Activated T-cell treated with anti-CD3 and anti-CD28 coated beads, Interleukin-2, amount 50 U/mL, for 24 hours (primary cell): ENCODE results near the gene ZNF761.
"Not testable (repeated sequence)": the region's sequence is repeated elsewhere in the genome, so short reads cannot be mapped to it uniquely, and the experiment has no call there.

Experiments
- DNase-seq: peaks from one replicate; pipeline ENCODE4 v3.0.0-alpha.2; 2020
- H3K27ac Mint-ChIP-seq: 2 replicates; pipeline ENCODE4 v1.8.0; 2020; ENCODE audit warnings: mild to moderate bottlenecking, mixed read lengths
- H3K27me3 Mint-ChIP-seq: 2 replicates; pipeline ENCODE4 v1.8.0; 2020; ENCODE audit warnings: mixed read lengths
- H3K36me3 Mint-ChIP-seq: 2 replicates; pipeline ENCODE4 v1.8.0; 2020; ENCODE audit warnings: low read depth, mixed read lengths
- H3K4me1 Mint-ChIP-seq: 2 replicates; pipeline ENCODE4 v1.8.0; 2020; ENCODE audit warnings: low read depth, mixed read lengths
- H3K4me3 Mint-ChIP-seq: 2 replicates; pipeline ENCODE4 v1.8.0; 2020; ENCODE audit warnings: mild to moderate bottlenecking, moderate library complexity, mixed read lengths
- H3K9me3 Mint-ChIP-seq: 2 replicates; pipeline ENCODE4 v1.8.0; 2020; ENCODE audit warnings: mixed read lengths

Gene ZNF761

GRCh38 chr19:53423074-53423473, 8.7 kb upstream of the ZNF761 start:
- H3K9me3 Mint-ChIP-seq, H3K4me3 Mint-ChIP-seq, H3K4me1 Mint-ChIP-seq, H3K36me3 Mint-ChIP-seq, H3K27me3 Mint-ChIP-seq, DNase-seq, H3K27ac Mint-ChIP-seq: not testable (repeated sequence)

GRCh38 chr19:53423680-53424079, 8.1 kb upstream of the ZNF761 start:
- DNase-seq, H3K4me1 Mint-ChIP-seq, H3K36me3 Mint-ChIP-seq, H3K27ac Mint-ChIP-seq, H3K27me3 Mint-ChIP-seq, H3K4me3 Mint-ChIP-seq, H3K9me3 Mint-ChIP-seq: not testable (repeated sequence)

- Mint-ChIP-seq H3K9me3 (no peaks in the 10 kb centered on the region), H3K4me1 (peaks cover 2% of the 10 kb centered on the region), H3K27ac (no peak overlapping the region), H3K27me3 (no peaks in the 10 kb centered on the region), H3K4me3 (no peak overlapping the region), H3K36me3 (no peaks in the 10 kb centered on the region)
- peak; percentile 74 for DNase-seq
Observed at GRCh38 chr19:53424968-53425597, 6.7 kb upstream of the ZNF761 start.

- Mint-ChIP-seq H3K4me3 (peak overlapping the region; percentile 95), H3K27me3 (no peaks in the 10 kb centered on the region), H3K4me1 (peaks cover 36% of the 10 kb centered on the region), H3K36me3 (peaks cover 54% of the 10 kb centered on the region), H3K9me3 (peaks cover 19% of the 10 kb centered on the region), H3K27ac (peak overlapping the region; percentile 95)
- peak; percentile 60 for DNase-seq
Observed at GRCh38 chr19:53432088-53432661, 391 bp downstream of the ZNF761 start.

GRCh38 chr19:53443809-53444208, 12.0 kb downstream of the ZNF761 start:
- not testable (repeated sequence) for H3K4me1 Mint-ChIP-seq, H3K4me3 Mint-ChIP-seq, H3K27ac Mint-ChIP-seq, DNase-seq, H3K27me3 Mint-ChIP-seq
- Mint-ChIP-seq H3K9me3 (peaks cover 43% of the 10 kb centered on the region), H3K36me3 (peaks cover 98% of the 10 kb centered on the region)

GRCh38 chr19:53447196-53447595, 15.4 kb downstream of the ZNF761 start:
- not testable (repeated sequence) for H3K4me3 Mint-ChIP-seq, H3K4me1 Mint-ChIP-seq, DNase-seq, H3K27me3 Mint-ChIP-seq, H3K27ac Mint-ChIP-seq
- H3K9me3 Mint-ChIP-seq, result peaks cover 52% of the 10 kb centered on the region
- H3K36me3 Mint-ChIP-seq, result peaks cover 98% of the 10 kb centered on the region

GRCh38 chr19:53455828-53456227, 24.0 kb downstream of the ZNF761 start:
- no peaks in the 10 kb centered on the region for H3K4me1 Mint-ChIP-seq
- H3K36me3 Mint-ChIP-seq, result peaks cover 90% of the 10 kb centered on the region
- H3K27ac Mint-ChIP-seq, result no peak overlapping the region
- DNase-seq, result no peak
- H3K4me3 Mint-ChIP-seq, result no peak overlapping the region
- no peaks in the 10 kb centered on the region for H3K27me3 Mint-ChIP-seq
- peaks cover 66% of the 10 kb centered on the region for H3K9me3 Mint-ChIP-seq

GRCh38 chr19:53460131-53460721, 28.4 kb downstream of the ZNF761 start:
- H3K4me1 Mint-ChIP-seq, H3K4me3 Mint-ChIP-seq, DNase-seq, H3K27ac Mint-ChIP-seq: not testable (repeated sequence)
- Mint-ChIP-seq H3K36me3 (peaks cover 61% of the 10 kb centered on the region), H3K27me3 (peaks cover 24% of the 10 kb centered on the region), H3K9me3 (peaks cover 66% of the 10 kb centered on the region)

- no peak for DNase-seq
- Mint-ChIP-seq H3K27ac (no peak overlapping the region), H3K9me3 (peaks cover 57% of the 10 kb centered on the region), H3K36me3 (peaks cover 47% of the 10 kb centered on the region), H3K27me3 (peaks cover 35% of the 10 kb centered on the region), H3K4me3 (no peak overlapping the region), H3K4me1 (peaks cover 5% of the 10 kb centered on the region)
Observed at GRCh38 chr19:53461866-53462265, 30.1 kb downstream of the ZNF761 start.

- peaks cover 52% of the 10 kb centered on the region for H3K9me3 Mint-ChIP-seq
- H3K4me1 Mint-ChIP-seq, result peaks cover 10% of the 10 kb centered on the region
- H3K27me3 Mint-ChIP-seq, result peaks cover 35% of the 10 kb centered on the region
- no peak overlapping the region for H3K27ac Mint-ChIP-seq
- H3K36me3 Mint-ChIP-seq, result peaks cover 43% of the 10 kb centered on the region
- DNase-seq, result no peak
- H3K4me3 Mint-ChIP-seq, result no peak overlapping the region
Observed at GRCh38 chr19:53462861-53463260, 31.1 kb downstream of the ZNF761 start.

GRCh38 chr19:53463263-53463662, 31.5 kb downstream of the ZNF761 start:
- H3K4me3 Mint-ChIP-seq, result no peak overlapping the region
- H3K36me3 Mint-ChIP-seq, result peaks cover 43% of the 10 kb centered on the region
- peaks cover 35% of the 10 kb centered on the region for H3K27me3 Mint-ChIP-seq
- peaks cover 13% of the 10 kb centered on the region for H3K4me1 Mint-ChIP-seq
- H3K9me3 Mint-ChIP-seq, result peaks cover 50% of the 10 kb centered on the region
- no peak for DNase-seq
- no peak overlapping the region for H3K27ac Mint-ChIP-seq

GRCh38 chr19:53466726-53467484, 35.1 kb downstream of the ZNF761 start:
- Mint-ChIP-seq H3K36me3 (peaks cover 57% of the 10 kb centered on the region), H3K9me3 (peaks cover 42% of the 10 kb centered on the region), H3K27me3 (peaks cover 31% of the 10 kb centered on the region), H3K27ac (peak overlapping the region; percentile 91), H3K4me1 (peaks cover 27% of the 10 kb centered on the region), H3K4me3 (peak overlapping the region; percentile 89)
- no peak for DNase-seq

- H3K4me3 Mint-ChIP-seq, result peak within 1 kb of the TSS; percentile 89
- H3K4me1 Mint-ChIP-seq, result peaks cover 30% of the 10 kb centered on the region
- H3K27me3 Mint-ChIP-seq, result peaks cover 28% of the 10 kb centered on the region
- H3K9me3 Mint-ChIP-seq, result peaks cover 45% of the 10 kb centered on the region
- H3K36me3 Mint-ChIP-seq, result peaks cover 64% of the 10 kb centered on the region
- H3K27ac Mint-ChIP-seq, result peak within 1 kb of the TSS; percentile 91
- DNase-seq, result peak; percentile 99
Observed at GRCh38 chr19:53467485-53468262, 35.9 kb downstream of the ZNF761 start, which contains the start of gene ZNF813. Gene ZNF813 (plus strand): TSS chr19:53467733. CDS start chr19:53483823, 16,090 bp downstream.

- H3K4me3 Mint-ChIP-seq, result peak overlapping the region; percentile 89
- H3K27me3 Mint-ChIP-seq, result peaks cover 21% of the 10 kb centered on the region
- peaks cover 67% of the 10 kb centered on the region for H3K36me3 Mint-ChIP-seq
- peaks cover 28% of the 10 kb centered on the region for H3K4me1 Mint-ChIP-seq
- H3K9me3 Mint-ChIP-seq, result peaks cover 42% of the 10 kb centered on the region
- peak overlapping the region; percentile 50 for H3K27ac Mint-ChIP-seq
- DNase-seq, result not testable (repeated sequence)
Observed at GRCh38 chr19:53468628-53469027, 36.8 kb downstream of the ZNF761 start.
